ENCODE data around the gene CCDC192. TPM values are rescaled to one million over a fixed set of nuclear protein-coding genes. Genes with fewer than 3 reads are reported as not detected.

The CCDC192 gene
- total RNA-seq, 3 donors from 2014 or later (not counting 1 experiment from before 2014, with no cell fraction given): not detected

DNA sequence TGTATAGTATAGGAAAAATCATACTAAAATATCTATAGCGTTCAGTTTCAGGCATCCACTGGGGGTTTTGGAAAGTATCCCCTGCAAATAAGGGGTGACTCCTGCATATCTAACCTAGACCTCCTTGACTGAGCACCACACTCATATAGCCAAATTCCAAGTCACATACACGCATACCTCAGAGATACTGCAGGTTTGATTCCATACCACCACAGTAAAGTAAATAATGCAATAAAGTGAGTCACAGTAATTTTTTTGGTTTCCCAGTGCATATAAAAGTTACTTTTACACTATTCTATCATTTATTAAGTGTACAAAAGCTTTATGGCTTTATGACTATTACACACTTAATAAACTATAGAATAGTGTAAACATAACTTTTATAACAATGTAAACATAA, 151.3 kb downstream of the CCDC192 start:
- Mint-ChIP-seq H3K4me3 (no peak overlapping the region), H3K4me1 (no peaks in the 10 kb centered on the region), H3K9me3 (no peaks in the 10 kb centered on the region), H3K36me3 (no peaks in the 10 kb centered on the region), H3K27ac (no peak overlapping the region), H3K27me3 (ENCODE audit: low read depth in 2 of 2) (peaks cover 3 to 6% of the 10 kb centered on the region in 2 donors)
- no peaks in the 10 kb centered on the region for H3K9me3 ChIP-seq (ENCODE audit: control insufficient read depth, insufficient read depth, low read length)
- H3K27ac ChIP-seq (ENCODE audit: low read length): no peak overlapping the region
- H3K4me1 ChIP-seq (ENCODE audit: control insufficient read depth, insufficient read depth, low read length): no peaks in the 10 kb centered on the region
- TF ChIP-seq, protein P1, sequence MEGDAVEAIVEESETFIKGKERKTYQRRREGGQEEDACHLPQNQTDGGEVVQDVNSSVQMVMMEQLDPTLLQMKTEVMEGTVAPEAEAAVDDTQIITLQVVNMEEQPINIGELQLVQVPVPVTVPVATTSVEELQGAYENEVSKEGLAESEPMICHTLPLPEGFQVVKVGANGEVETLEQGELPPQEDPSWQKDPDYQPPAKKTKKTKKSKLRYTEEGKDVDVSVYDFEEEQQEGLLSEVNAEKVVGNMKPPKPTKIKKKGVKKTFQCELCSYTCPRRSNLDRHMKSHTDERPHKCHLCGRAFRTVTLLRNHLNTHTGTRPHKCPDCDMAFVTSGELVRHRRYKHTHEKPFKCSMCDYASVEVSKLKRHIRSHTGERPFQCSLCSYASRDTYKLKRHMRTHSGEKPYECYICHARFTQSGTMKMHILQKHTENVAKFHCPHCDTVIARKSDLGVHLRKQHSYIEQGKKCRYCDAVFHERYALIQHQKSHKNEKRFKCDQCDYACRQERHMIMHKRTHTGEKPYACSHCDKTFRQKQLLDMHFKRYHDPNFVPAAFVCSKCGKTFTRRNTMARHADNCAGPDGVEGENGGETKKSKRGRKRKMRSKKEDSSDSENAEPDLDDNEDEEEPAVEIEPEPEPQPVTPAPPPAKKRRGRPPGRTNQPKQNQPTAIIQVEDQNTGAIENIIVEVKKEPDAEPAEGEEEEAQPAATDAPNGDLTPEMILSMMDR (IDR thresholded peaks at IDR 0.05): no peak
- DNase-seq (no peak), ATAC-seq (no peak)
- H3K27me3 ChIP-seq (ENCODE audit: control insufficient read depth, insufficient read depth, low read length): no peaks in the 10 kb centered on the region
- H3K4me3 ChIP-seq (ENCODE audit: low read length): no peak overlapping the region
- no peaks in the 10 kb centered on the region for H3K36me3 ChIP-seq (ENCODE audit: control insufficient read depth, insufficient read depth, low read length)
- intact Hi-C loops (cut with micrococcal nuclease): no loop called here
- 100% methylated on average over 1 of the region's 2 CpGs for WGBS (ENCODE audit: insufficient coverage)

DNA sequence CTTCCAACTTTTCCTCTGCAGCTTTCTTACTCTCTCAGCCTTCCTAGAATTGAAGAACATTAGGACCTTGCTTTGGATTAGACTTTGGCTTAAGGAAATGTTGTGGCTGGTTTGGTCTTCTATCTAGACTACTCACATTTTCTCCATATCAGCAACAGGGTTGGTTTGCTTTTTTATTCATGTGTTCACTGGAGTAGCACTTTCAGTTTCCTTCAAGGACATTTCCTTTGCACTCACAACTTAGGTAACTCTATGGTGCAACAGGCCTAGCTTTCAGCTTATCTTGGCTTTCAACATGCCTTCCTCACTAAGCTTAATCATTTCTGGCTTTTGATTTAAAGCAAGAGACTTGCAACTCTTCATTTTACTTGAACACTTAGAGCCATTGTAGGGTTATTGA, 153.1 kb downstream of the CCDC192 start:
- intact Hi-C loops (cut with micrococcal nuclease): no loop called here
- TF ChIP-seq, protein P1 (IDR thresholded peaks at IDR 0.05): no peak
- H3K4me1 Mint-ChIP-seq: no peaks in the 10 kb centered on the region
- Histone ChIP-seq H3K36me3 (ENCODE audit: control insufficient read depth, insufficient read depth, low read length) (no peaks in the 10 kb centered on the region), H3K4me1 (ENCODE audit: control insufficient read depth, insufficient read depth, low read length) (no peaks in the 10 kb centered on the region), H3K9me3 (ENCODE audit: control insufficient read depth, insufficient read depth, low read length) (no peaks in the 10 kb centered on the region), H3K27ac (ENCODE audit: low read length) (no peak overlapping the region), H3K27me3 (ENCODE audit: control insufficient read depth, insufficient read depth, low read length) (no peaks in the 10 kb centered on the region), H3K4me3 (ENCODE audit: low read length) (no peak overlapping the region)
- no peaks in the 10 kb centered on the region for H3K36me3 Mint-ChIP-seq
- DNase-seq (no peak), ATAC-seq (no peak)
- H3K27me3 Mint-ChIP-seq (ENCODE audit: low read depth in 2 of 2): peaks cover 7 to 11% of the 10 kb centered on the region in 2 donors
- H3K9me3 Mint-ChIP-seq: no peaks in the 10 kb centered on the region
- no peak overlapping the region for H3K27ac Mint-ChIP-seq
- no peak overlapping the region for H3K4me3 Mint-ChIP-seq

DNA sequence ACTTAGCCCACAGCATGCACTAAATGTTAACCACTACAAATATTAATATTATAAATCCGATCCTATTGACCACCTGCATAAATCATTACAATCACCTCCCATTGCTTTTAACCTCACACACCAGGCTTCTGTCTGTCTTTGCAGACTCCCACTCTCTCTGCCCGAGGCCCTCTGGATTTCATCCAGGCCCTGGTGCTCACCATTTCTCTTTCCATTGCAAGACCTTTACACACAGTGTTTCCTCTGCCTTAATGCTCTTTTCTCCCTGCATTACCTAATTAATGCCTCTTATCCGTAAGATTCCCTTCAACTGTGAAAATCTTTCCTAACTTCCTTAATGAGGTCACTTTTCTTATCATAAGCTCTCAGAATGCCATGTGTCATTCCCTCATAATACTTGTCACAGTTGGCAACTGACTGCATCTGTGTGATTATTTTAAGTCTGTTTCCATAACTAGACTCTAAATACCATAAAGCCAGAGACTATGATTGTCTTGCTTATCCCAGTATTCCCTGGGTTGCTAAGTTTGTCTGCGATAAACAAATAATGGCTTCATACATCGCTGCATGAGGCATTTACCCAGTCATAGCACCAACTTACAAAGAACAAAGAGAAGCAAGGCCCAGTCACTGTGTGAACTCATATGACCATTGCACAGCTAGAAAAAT, 155.1 kb downstream of the CCDC192 start:
- no peaks in the 10 kb centered on the region for H3K36me3 ChIP-seq (ENCODE audit: control insufficient read depth, insufficient read depth, low read length)
- no peak overlapping the region for H3K4me3 Mint-ChIP-seq
- H3K9me3 Mint-ChIP-seq: no peaks in the 10 kb centered on the region
- no peaks in the 10 kb centered on the region for H3K9me3 ChIP-seq (ENCODE audit: control insufficient read depth, insufficient read depth, low read length)
- H3K36me3 Mint-ChIP-seq: no peaks in the 10 kb centered on the region
- no peak overlapping the region for H3K27ac ChIP-seq (ENCODE audit: low read length)
- H3K27me3 Mint-ChIP-seq (ENCODE audit: low read depth in 2 of 2): peaks cover 7 to 11% of the 10 kb centered on the region in 2 donors
- no peaks in the 10 kb centered on the region for H3K4me1 Mint-ChIP-seq
- 89% methylated on average over 5 of the region's 5 CpGs for WGBS (ENCODE audit: insufficient coverage)
- intact Hi-C loops (cut with micrococcal nuclease): no loop called here
- TF ChIP-seq, protein P1 (IDR thresholded peaks at IDR 0.05): no peak
- no peaks in the 10 kb centered on the region for H3K4me1 ChIP-seq (ENCODE audit: control insufficient read depth, insufficient read depth, low read length)
- no peak overlapping the region for H3K27ac Mint-ChIP-seq
- ATAC-seq (no peak), DNase-seq (no peak)
- no peak overlapping the region for H3K4me3 ChIP-seq (ENCODE audit: low read length)
- H3K27me3 ChIP-seq (ENCODE audit: control insufficient read depth, insufficient read depth, low read length): no peaks in the 10 kb centered on the region

DNA sequence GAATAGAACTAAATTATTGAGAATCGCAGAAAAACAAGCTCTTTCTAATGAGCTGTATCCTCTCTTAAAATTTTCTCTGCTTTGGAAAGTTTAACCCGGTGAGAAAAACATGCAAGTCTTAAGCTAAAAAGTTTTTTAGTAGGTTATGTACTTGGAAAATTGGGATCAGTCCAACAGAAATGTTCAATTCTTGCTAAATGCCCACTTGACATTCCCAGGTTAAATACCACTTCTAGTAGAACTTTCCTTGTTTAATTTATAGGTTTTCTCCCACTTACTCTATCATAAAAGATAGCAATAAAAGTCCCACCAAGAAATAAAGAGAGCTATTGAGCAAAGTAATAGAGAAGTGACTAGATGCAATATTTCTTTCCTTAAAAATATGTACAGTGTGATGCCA, 157.1 kb downstream of the CCDC192 start:
- Mint-ChIP-seq H3K36me3 (no peaks in the 10 kb centered on the region), H3K27me3 (ENCODE audit: low read depth in 2 of 2) (peaks cover 7 to 9% of the 10 kb centered on the region in 2 donors), H3K27ac (no peak overlapping the region), H3K9me3 (no peaks in the 10 kb centered on the region), H3K4me3 (no peak overlapping the region), H3K4me1 (no peaks in the 10 kb centered on the region)
- WGBS (ENCODE audit: insufficient coverage): 100% methylated on average over 1 of the region's 2 CpGs
- no peaks in the 10 kb centered on the region for H3K36me3 ChIP-seq (ENCODE audit: control insufficient read depth, insufficient read depth, low read length)
- H3K4me3 ChIP-seq (ENCODE audit: low read length): no peak overlapping the region
- no peak overlapping the region for H3K27ac ChIP-seq (ENCODE audit: low read length)
- intact Hi-C loops (cut with micrococcal nuclease): no loop called here
- H3K9me3 ChIP-seq (ENCODE audit: control insufficient read depth, insufficient read depth, low read length): no peaks in the 10 kb centered on the region
- DNase-seq (no peak), ATAC-seq (no peak)
- TF ChIP-seq, protein P1 (IDR thresholded peaks at IDR 0.05): no peak
- H3K27me3 ChIP-seq (ENCODE audit: control insufficient read depth, insufficient read depth, low read length): no peaks in the 10 kb centered on the region
- H3K4me1 ChIP-seq (ENCODE audit: control insufficient read depth, insufficient read depth, low read length): no peaks in the 10 kb centered on the region

Data from natural killer cell (primary cell).